Smooth muscle cell (in vitro differentiated cells): Measurements from ENCODE around the gene SYMPK. TPM values are rescaled to one million over a fixed set of nuclear protein-coding genes. Genes with fewer than 3 reads are reported as not detected.

Experiments used
- DNase-seq: peaks from one replicate; lab custom pipeline; 2025; ENCODE audit not compliant: unreplicated experiment; lab: John Stamatoyannopoulos, UW
- H2AFZ ChIP-seq: fragments of 200-600 bp; sonication (generic); 2 replicates; pipeline ENCODE4 v1.6.0; 2016; ENCODE audit warnings: antibody characterized with exemption, low read depth, mild to moderate bottlenecking
- H3F3A ChIP-seq: fragments of 200-600 bp; sonication (generic); 2 replicates; pipeline ENCODE4 v1.6.0; 2017; ENCODE audit warnings: antibody characterized with exemption, low read depth
- H3K27ac ChIP-seq: fragments of 200-600 bp; sonication (generic); 2 replicates; pipeline ENCODE4 v1.5.1; 2016; ENCODE audit warnings: low read depth, mild to moderate bottlenecking
- H3K27me3 ChIP-seq: fragments of 200-600 bp; sonication (generic); 2 replicates; pipeline ENCODE4 v1.6.1; 2016; ENCODE audit warnings: low read depth, mild to moderate bottlenecking
- H3K36me3 ChIP-seq: fragments of 200-600 bp; sonication (generic); 2 replicates; pipeline ENCODE4 v1.5.1; 2016; ENCODE audit warnings: low read depth
- H3K4me1 ChIP-seq: fragments of 200-600 bp; sonication (generic); 2 replicates; pipeline ENCODE4 v1.5.1; 2016; ENCODE audit warnings: low read depth
- H3K4me2 ChIP-seq: fragments of 200-600 bp; sonication (generic); 2 replicates; pipeline ENCODE4 v1.6.0; 2016; ENCODE audit warnings: mild to moderate bottlenecking
- H3K4me3 ChIP-seq: fragments of 200-600 bp; sonication (generic); 2 replicates; pipeline ENCODE4 v1.5.1; 2016; ENCODE audit warnings: mild to moderate bottlenecking
- H3K79me2 ChIP-seq: fragments of 200-600 bp; sonication (generic); 2 replicates; pipeline ENCODE4 v1.6.0; 2016; ENCODE audit warnings: low read depth, mild to moderate bottlenecking
- H3K9ac ChIP-seq: fragments of 200-600 bp; sonication (generic); 2 replicates; pipeline ENCODE4 v1.6.0; 2016; ENCODE audit warnings: low read depth
- H3K9me3 ChIP-seq: fragments of 200-600 bp; sonication (generic); replicated peaks from 2 replicates; pipeline ENCODE4 v1.5.1; 2016; ENCODE audit warnings: low read depth
- H4K20me1 ChIP-seq: fragments of 200-600 bp; sonication (generic); 2 replicates; pipeline ENCODE4 v1.6.0; 2016; ENCODE audit warnings: low read depth
- WGBS: methylation state at CpG from one replicate; pipeline ENCODE4 v1.1.7; 2016; ENCODE audit warnings: low lambda C conversion rate; 5-methylcytosine and 5-hydroxymethylcytosine counted together
- polyA plus RNA-seq: library from polyadenylated mRNA; unstranded; fragments of >200 nt; fragmentation: Nextera tagmentation; extraction: Ambion mirVana; gene quantifications from 2 replicates; pipeline ENCODE4 v1.2.1, GENCODE V29; 2016
- total RNA-seq: library from RNA; depleted of rRNA; stranded (reverse); fragments of >200 nt; gene quantifications from 2 replicates; pipeline ENCODE4 v1.2.3, GENCODE V29; 2014
- TF ChIP-seq, protein P1 (sequence below): fragments of 200-600 bp; sonication (generic); IDR thresholded peaks from 2 replicates; pipeline ENCODE4 v1.5.1; 2017; ENCODE audit warnings: borderline replicate concordance, mild to moderate bottlenecking, antibody characterized with exemption; ENCODE audit not compliant: insufficient read depth, poor library complexity, severe bottlenecking

The SYMPK gene
- total and polyA plus RNA-seq, 2 experiments from 2014 or later, result 28.6 to 30.9 TPM

DNA sequence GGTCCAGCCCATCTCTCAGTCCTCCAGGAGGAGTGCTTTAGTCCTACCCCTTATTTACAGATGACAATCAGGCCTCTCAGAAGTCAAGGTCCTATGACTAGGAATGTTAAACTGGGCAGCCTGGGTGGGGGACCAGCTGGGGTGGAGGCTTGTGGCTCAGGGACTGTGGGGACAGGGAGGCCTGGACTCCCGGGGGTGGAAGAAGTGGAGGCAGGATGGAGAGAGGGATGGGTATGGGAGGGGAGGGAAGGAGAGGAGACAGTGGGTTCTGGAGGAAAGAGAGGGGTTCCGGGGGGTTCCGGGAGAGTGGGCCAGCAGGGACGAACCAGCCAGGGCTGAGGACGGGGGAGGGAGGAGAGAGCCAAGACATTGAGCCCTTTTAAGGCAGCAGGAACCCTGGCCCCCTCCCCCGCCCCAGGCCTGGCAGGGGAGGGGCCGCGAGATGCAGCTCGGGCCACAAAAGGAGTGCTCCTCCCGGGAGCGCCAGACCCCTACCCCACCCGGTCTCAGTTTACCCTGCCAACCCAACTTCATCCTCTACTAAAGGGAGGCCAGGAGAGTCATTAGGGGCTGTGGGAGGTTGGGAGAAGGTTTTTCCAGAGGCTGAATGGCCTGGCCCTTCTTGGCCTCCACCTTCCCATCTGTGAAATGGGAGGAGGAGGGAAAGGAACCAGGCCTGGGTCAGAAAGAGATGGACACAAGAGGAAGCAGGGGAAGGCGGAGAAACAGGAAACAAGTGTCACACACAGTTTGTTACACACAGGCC, 82.3 kb downstream of the SYMPK start:
- H3K9me3 ChIP-seq, result no peaks in the 10 kb centered on the region
- H4K20me1 ChIP-seq, result peaks cover 60% of the 10 kb centered on the region
- no peak overlapping the region for H3K27ac ChIP-seq
- no peak overlapping the region for H2AFZ ChIP-seq
- peak overlapping the region; percentile 88 for H3K4me2 ChIP-seq
- peaks cover 25% of the 10 kb centered on the region for H3F3A ChIP-seq
- H3K27me3 ChIP-seq, result no peaks in the 10 kb centered on the region
- no peak for DNase-seq
- 58% methylated on average over 8 of the region's 13 CpGs for WGBS
- H3K79me2 ChIP-seq, result peaks cover 19% of the 10 kb centered on the region
- no peak overlapping the region for H3K9ac ChIP-seq
- peaks cover 27% of the 10 kb centered on the region for H3K4me1 ChIP-seq
- peak overlapping the region; percentile 43 for H3K4me3 ChIP-seq
- TF ChIP-seq, protein P1, sequence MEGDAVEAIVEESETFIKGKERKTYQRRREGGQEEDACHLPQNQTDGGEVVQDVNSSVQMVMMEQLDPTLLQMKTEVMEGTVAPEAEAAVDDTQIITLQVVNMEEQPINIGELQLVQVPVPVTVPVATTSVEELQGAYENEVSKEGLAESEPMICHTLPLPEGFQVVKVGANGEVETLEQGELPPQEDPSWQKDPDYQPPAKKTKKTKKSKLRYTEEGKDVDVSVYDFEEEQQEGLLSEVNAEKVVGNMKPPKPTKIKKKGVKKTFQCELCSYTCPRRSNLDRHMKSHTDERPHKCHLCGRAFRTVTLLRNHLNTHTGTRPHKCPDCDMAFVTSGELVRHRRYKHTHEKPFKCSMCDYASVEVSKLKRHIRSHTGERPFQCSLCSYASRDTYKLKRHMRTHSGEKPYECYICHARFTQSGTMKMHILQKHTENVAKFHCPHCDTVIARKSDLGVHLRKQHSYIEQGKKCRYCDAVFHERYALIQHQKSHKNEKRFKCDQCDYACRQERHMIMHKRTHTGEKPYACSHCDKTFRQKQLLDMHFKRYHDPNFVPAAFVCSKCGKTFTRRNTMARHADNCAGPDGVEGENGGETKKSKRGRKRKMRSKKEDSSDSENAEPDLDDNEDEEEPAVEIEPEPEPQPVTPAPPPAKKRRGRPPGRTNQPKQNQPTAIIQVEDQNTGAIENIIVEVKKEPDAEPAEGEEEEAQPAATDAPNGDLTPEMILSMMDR, result no peak
- H3K36me3 ChIP-seq, result no peaks in the 10 kb centered on the region

DNA sequence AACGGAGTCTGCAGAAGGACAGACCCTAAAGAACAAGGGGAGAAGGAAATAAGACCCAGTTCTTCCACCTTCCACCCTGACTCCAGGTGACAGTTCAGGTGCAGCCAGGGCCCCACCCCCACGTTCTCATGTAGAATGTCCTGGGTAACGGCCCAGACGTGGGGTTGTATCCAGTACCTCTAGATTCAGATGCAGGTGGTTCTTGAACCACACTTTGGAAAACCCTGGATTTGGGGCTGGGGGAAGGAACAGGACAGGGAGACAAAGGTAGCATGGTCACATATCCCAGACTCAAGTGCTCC, 82.8 kb downstream of the SYMPK start:
- 73% methylated on average over 4 of the region's 4 CpGs for WGBS
- H3K9me3 ChIP-seq, result no peaks in the 10 kb centered on the region
- H3K36me3 ChIP-seq, result no peaks in the 10 kb centered on the region
- peaks cover 24% of the 10 kb centered on the region for H3F3A ChIP-seq
- H3K9ac ChIP-seq, result no peak overlapping the region
- no peak for DNase-seq
- peak overlapping the region; percentile 88 for H3K4me2 ChIP-seq
- H4K20me1 ChIP-seq, result peaks cover 59% of the 10 kb centered on the region
- H2AFZ ChIP-seq, result no peak overlapping the region
- peaks cover 14% of the 10 kb centered on the region for H3K79me2 ChIP-seq
- no peaks in the 10 kb centered on the region for H3K27me3 ChIP-seq
- H3K4me1 ChIP-seq, result peaks cover 27% of the 10 kb centered on the region
- no peak overlapping the region for H3K4me3 ChIP-seq
- TF ChIP-seq, protein P1, result no peak
- no peak overlapping the region for H3K27ac ChIP-seq

DNA sequence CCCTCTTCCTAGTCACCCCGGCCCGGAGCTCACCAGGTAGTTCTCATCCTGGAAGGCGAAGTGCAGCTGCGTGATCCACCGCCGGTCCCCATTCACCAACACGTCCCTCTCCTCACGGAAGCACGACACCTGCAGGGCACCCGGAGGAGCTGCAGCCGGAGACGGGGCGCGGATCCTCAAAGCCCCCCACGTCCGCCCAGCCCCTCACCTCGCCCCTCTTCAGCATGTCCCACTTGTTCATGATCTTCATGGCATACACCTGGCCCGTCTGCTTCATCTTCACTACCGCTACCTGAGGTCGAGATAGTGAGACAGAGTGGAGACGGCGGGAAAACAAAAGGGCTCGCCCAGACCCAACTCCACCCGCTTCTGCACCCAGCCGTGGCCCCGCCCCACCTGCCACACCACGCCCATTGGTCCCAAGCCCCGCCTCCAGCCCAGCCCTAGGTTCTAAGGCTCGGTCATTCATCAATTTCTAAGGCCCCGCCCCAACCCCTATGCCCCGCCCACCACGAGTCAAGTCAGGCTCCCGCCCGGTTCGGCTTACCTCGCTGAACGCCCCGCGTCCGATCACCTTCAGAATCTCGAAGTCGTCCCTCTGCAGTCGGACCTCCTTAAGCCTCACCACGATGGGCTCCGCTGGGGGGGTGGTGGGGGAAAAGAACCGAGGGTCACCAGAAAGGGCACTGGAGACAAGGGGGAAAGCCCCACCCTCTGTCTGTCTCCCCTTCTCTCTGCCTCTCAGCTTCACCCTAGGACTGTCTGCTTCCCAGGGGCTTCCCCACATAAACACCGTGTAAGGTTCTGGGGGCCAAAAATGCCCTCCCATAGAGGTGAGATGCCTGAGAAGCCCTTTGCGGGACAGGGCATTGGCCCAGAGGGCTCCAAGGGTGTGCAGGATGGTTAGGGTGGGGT, 83.5 kb downstream of the SYMPK start:
- Histone ChIP-seq H3K9ac (no peak overlapping the region), H3K4me3 (no peak overlapping the region), H4K20me1 (peaks cover 54% of the 10 kb centered on the region), H3K36me3 (no peaks in the 10 kb centered on the region), H3K27ac (no peak overlapping the region), H3K79me2 (peaks cover 10% of the 10 kb centered on the region), H2AFZ (no peak overlapping the region), H3K9me3 (no peaks in the 10 kb centered on the region), H3K27me3 (no peaks in the 10 kb centered on the region), H3F3A (peaks cover 24% of the 10 kb centered on the region), H3K4me1 (peaks cover 27% of the 10 kb centered on the region), H3K4me2 (peak overlapping the region; percentile 88)
- TF ChIP-seq, protein P1, result peak; percentile 37
- DNase-seq, result no peak
- WGBS, result 33% methylated on average over 37 of the region's 48 CpGs
